CD14-positive monocyte (primary cell): ENCODE data around the gene ITGA7. TPM values are rescaled to one million over a fixed set of nuclear protein-coding genes. Genes with fewer than 3 reads are reported as not detected.
A peak's percentile ranks its signal among the peaks of the same experiment; 100 is the strongest.

Experiments used
- DNase-seq, 3 donors: peaks; one replicate each; pipeline ENCODE4 v3.0.0-alpha.2; 2011 to 2022
- H2AFZ ChIP-seq: 2 replicates; pipeline ENCODE4 v1.6.0; 2012; ENCODE audit warnings: mild to moderate bottlenecking, low read depth, low read length, inconsistent platforms; ENCODE audit not compliant: insufficient read depth, poor library complexity, severe bottlenecking
- H3K27ac ChIP-seq, 2 donors: 1 replicate in 1 of 2; 2 replicates in 1 of 2; pipeline ENCODE4 v1.5.1; 2012 to 2013; ENCODE audit warnings: low read length in 2 of 2, control low read depth in 1 of 2, inconsistent platforms in 1 of 2, low read depth in 1 of 2, mild to moderate bottlenecking in 1 of 2
- H3K27me3 ChIP-seq, 2 donors: one replicate each; pipeline versions ENCODE4 v1.6.0 to v1.6.1; 2011 to 2013; ENCODE audit warnings: low read length in 2 of 2; ENCODE audit not compliant: control insufficient read depth in 2 of 2, insufficient read depth in 2 of 2
- H3K36me3 ChIP-seq, 2 donors: replicated peaks in 1 of 2; 1 replicate in 1 of 2; 2 replicates in 1 of 2; pipeline versions ENCODE4 v1.5.1 to v1.6.1; 2012 to 2013; ENCODE audit warnings: low read length in 2 of 2, control low read depth in 1 of 2, inconsistent platforms in 1 of 2, mild to moderate bottlenecking in 1 of 2; ENCODE audit not compliant: insufficient read depth in 2 of 2, control insufficient read depth in 1 of 2
- H3K4me1 ChIP-seq, 2 donors: 1 replicate in 1 of 2; 2 replicates in 1 of 2; pipeline versions ENCODE4 v1.5.1 to v1.6.1; 2012 to 2013; ENCODE audit warnings: low read length in 2 of 2, control low read depth in 1 of 2, inconsistent platforms in 1 of 2, mild to moderate bottlenecking in 1 of 2, moderate library complexity in 1 of 2; ENCODE audit not compliant: insufficient read depth in 2 of 2, control insufficient read depth in 1 of 2
- H3K4me2 ChIP-seq: replicated peaks from 2 replicates; pipeline ENCODE3; 2012; ENCODE audit warnings: low read length, moderate library complexity, mild to moderate bottlenecking; ENCODE audit not compliant: poor library complexity, severe bottlenecking; ENCODE audit errors: extremely low read depth
- H3K4me3 ChIP-seq, 3 experiments: fragments of 200-600 bp in 1 of 3; sonication (generic) in 1 of 3; replicated peaks in 1 of 3; 1 replicate in 2 of 3; 2 replicates in 1 of 3; pipeline ENCODE4 v1.5.1; 2011 to 2013; ENCODE audit warnings: low read length in 3 of 3, mild to moderate bottlenecking in 3 of 3, control low read depth in 2 of 3, low read depth in 2 of 3, inconsistent platforms in 1 of 3, moderate library complexity in 1 of 3
- H3K79me2 ChIP-seq: 2 replicates; pipeline ENCODE4 v1.6.0; 2012; ENCODE audit warnings: mild to moderate bottlenecking, control low read depth, inconsistent platforms, low read length, moderate library complexity; ENCODE audit not compliant: insufficient read depth
- H3K9ac ChIP-seq: 2 replicates; pipeline ENCODE4 v1.6.0; 2017; ENCODE audit warnings: low read length, mild to moderate bottlenecking; ENCODE audit not compliant: insufficient read depth, poor library complexity, severe bottlenecking
- H3K9me3 ChIP-seq, 2 donors: replicated peaks in 1 of 2; 1 replicate in 1 of 2; 2 replicates in 1 of 2; pipeline versions ENCODE4 v1.5.1 to v1.6.1; 2012 to 2013; ENCODE audit warnings: low read length in 2 of 2, control low read depth in 1 of 2; ENCODE audit not compliant: control insufficient read depth in 1 of 2, insufficient read depth in 1 of 2
- H4K20me1 ChIP-seq: 2 replicates; pipeline ENCODE4 v1.6.0; 2012; ENCODE audit warnings: mild to moderate bottlenecking, low read length, control low read depth, moderate library complexity; ENCODE audit not compliant: insufficient read depth
- H3K27ac Mint-ChIP-seq, 7 donors: one replicate each; pipeline ENCODE4 v1.8.0; 2020; ENCODE audit warnings: mild to moderate bottlenecking in 7 of 7, mixed read lengths in 7 of 7, moderate library complexity in 6 of 7, inconsistent platforms in 2 of 7
- H3K27me3 Mint-ChIP-seq, 3 donors: one replicate each; pipeline ENCODE4 v1.8.0; 2021 to 2022; ENCODE audit warnings: low read depth in 3 of 3, mild to moderate bottlenecking in 3 of 3, mixed read lengths in 3 of 3, moderate library complexity in 3 of 3, inconsistent platforms in 1 of 3
- H3K36me3 Mint-ChIP-seq, 2 donors: one replicate each; pipeline ENCODE4 v1.8.0; 2020; ENCODE audit warnings: mixed read lengths in 2 of 2, inconsistent platforms in 1 of 2, mild to moderate bottlenecking in 1 of 2
- H3K4me1 Mint-ChIP-seq: one replicate; pipeline ENCODE4 v1.8.0; 2020; ENCODE audit warnings: mild to moderate bottlenecking, mixed read lengths
- H3K4me3 Mint-ChIP-seq, 2 donors: one replicate each; pipeline ENCODE4 v1.8.0; 2020; ENCODE audit warnings: mild to moderate bottlenecking in 2 of 2, mixed read lengths in 2 of 2, moderate library complexity in 1 of 2
- H3K9me3 Mint-ChIP-seq, 7 donors: one replicate each; pipeline ENCODE4 v1.8.0; 2020 to 2022; ENCODE audit warnings: mixed read lengths in 7 of 7, mild to moderate bottlenecking in 6 of 7, moderate library complexity in 6 of 7, inconsistent platforms in 2 of 7
- CTCF ChIP-seq: fragments of 200-600 bp; IDR thresholded peaks from one replicate; pipeline ENCODE4 v1.8.0; 2022; ENCODE audit warnings: antibody characterized with exemption, mild to moderate bottlenecking
- WGBS: methylation state at CpG from one replicate; pipeline ENCODE4 v1.1.5; 2013; ENCODE audit warnings: missing lambda C conversion rate; ENCODE audit not compliant: insufficient coverage; 5-methylcytosine and 5-hydroxymethylcytosine counted together
- intact Hi-C, 2 donors: fragments of 100-400 bp; cut with micrococcal nuclease; formaldehyde crosslinking; loops; one replicate each; pipeline versions ENCODE4 v1.15.0 to v1.15.1; 2023
- polyA plus RNA-seq, 3 donors: library from polyadenylated mRNA; depleted of rRNA in 1 of 3; unstranded in 2 of 3; stranded (reverse) in 1 of 3; fragments of 300-500 nt in 2 of 3; fragments of >200 nt in 1 of 3; fragmentation: Illumina TruSeq in 2 of 3; gene quantifications; 1 replicate in 2 of 3; 2 replicates in 1 of 3; pipeline ENCODE4 v1.2.3, GENCODE V29; 2012 to 2021

ITGA7 gene
- polyA plus RNA-seq, 3 donors, result 0.23 to 3.3 (median 0.55) TPM

GRCh38 chr12:55719371-55719770 lies 11.7 kb upstream of the ITGA7 start:
- Mint-ChIP-seq H3K4me1 (peaks cover 56% of the 10 kb centered on the region), H3K4me3 (no peak overlapping the region), H3K27ac (peak overlapping the region in 3 of 7 donors; percentile 15 to 54 (median 25)), H3K27me3 (peaks cover 0 to 2% (median 0%) of the 10 kb centered on the region in 3 donors), H3K9me3 (no peaks in the 10 kb centered on the region), H3K36me3 (peaks cover 35 to 52% of the 10 kb centered on the region in 2 donors)
- no peak overlapping the region for H3K4me3 ChIP-seq
- peaks cover 34% of the 10 kb centered on the region for H3K79me2 ChIP-seq
- H3K36me3 ChIP-seq, result peaks cover 25 to 58% of the 10 kb centered on the region in 2 donors
- no peak overlapping the region for H2AFZ ChIP-seq
- no peak for TF ChIP-seq CTCF
- intact Hi-C loops, result loop anchor here in 1 of 2 donors (5.0 kb wide), 1 partner anchor 37 kb away; a partner anchor contains a TSS
- DNase-seq, result no peak
- peaks cover 56% of the 10 kb centered on the region for H4K20me1 ChIP-seq
- H3K4me1 ChIP-seq, result peaks cover 26 to 56% of the 10 kb centered on the region in 2 donors
- no peaks in the 10 kb centered on the region for H3K9me3 ChIP-seq
- no peak overlapping the region for H3K4me2 ChIP-seq
- no peak overlapping the region for H3K9ac ChIP-seq
- peak overlapping the region in 1 of 2 donors; percentile 33 for H3K27ac ChIP-seq
- no CpG with 5 or more reads among the region's 7 CpGs for WGBS
- no peaks in the 10 kb centered on the region for H3K27me3 ChIP-seq

- TF ChIP-seq CTCF, result no peak
- DNase-seq, result no peak
- Histone ChIP-seq H3K4me1 (peaks cover 26 to 50% of the 10 kb centered on the region in 2 donors), H2AFZ (no peak overlapping the region), H4K20me1 (peaks cover 50% of the 10 kb centered on the region), H3K9ac (no peak overlapping the region), H3K27ac (no peak overlapping the region), H3K4me2 (no peak overlapping the region), H3K27me3 (no peaks in the 10 kb centered on the region), H3K4me3 (no peak overlapping the region), H3K79me2 (peaks cover 29% of the 10 kb centered on the region), H3K9me3 (no peaks in the 10 kb centered on the region), H3K36me3 (peaks cover 25 to 52% of the 10 kb centered on the region in 2 donors)
- H3K9me3 Mint-ChIP-seq, result no peaks in the 10 kb centered on the region
- intact Hi-C loops, result loop anchor here in 1 of 2 donors (5.0 kb wide), 1 partner anchor 36 kb away; a partner anchor contains a TSS
- peaks cover 53% of the 10 kb centered on the region for H3K4me1 Mint-ChIP-seq
- peaks cover 30 to 47% of the 10 kb centered on the region in 2 donors for H3K36me3 Mint-ChIP-seq
- peak overlapping the region in 3 of 7 donors; percentile 57 to 92 (median 64) for H3K27ac Mint-ChIP-seq
- peaks cover 0 to 2% (median 0%) of the 10 kb centered on the region in 3 donors for H3K27me3 Mint-ChIP-seq
- H3K4me3 Mint-ChIP-seq, result no peak overlapping the region
- 100% methylated on average over 1 of the region's 4 CpGs for WGBS
Measured at GRCh38 chr12:55718624-55719275, 11.0 kb upstream of the ITGA7 start.
